ENCODE data around the gene DENND4C. TPM values are rescaled to one million over a fixed set of nuclear protein-coding genes. Genes with fewer than 3 reads are reported as not detected.

DENND4C gene
- total and polyA plus RNA-seq, 7 donors = 11.3 to 109 (median 75.6) TPM

- H3K4me1 ChIP-seq = peaks cover 0 to 15% (median 3%) of the 10 kb centered on the region in 4 donors
- 97 to 98% methylated on average over 1 of the region's 1 CpG for WGBS, 2 donors
- no peak overlapping the region for H3K27ac ChIP-seq
- no peak for DNase-seq
- no peaks in the 10 kb centered on the region for H3K27me3 ChIP-seq
- H3K4me3 ChIP-seq = no peak overlapping the region
- no peaks in the 10 kb centered on the region for H3K9me3 ChIP-seq
- TF ChIP-seq POLR2AphosphoS5 (IDR thresholded peaks at IDR 0.05) = no peak
- TF ChIP-seq POLR2A (IDR thresholded peaks at IDR 0.05) = no peak
- TF ChIP-seq EP300 (IDR thresholded peaks at IDR 0.05) = no peak
- TF ChIP-seq CTCF (IDR thresholded peaks at IDR 0.05) = no peak
- H3K36me3 ChIP-seq = no peaks in the 10 kb centered on the region
- intact Hi-C loops (cut with DNase I) = no loop called here
These were observed 40.0 kb downstream of the DENND4C start for GRCh38 chr9:19270421-19270949.

GRCh38 chr9:19271081-19271480 is 40.6 kb downstream of the DENND4C start:
- H3K4me1 ChIP-seq = peaks cover 0 to 15% (median 3%) of the 10 kb centered on the region in 4 donors
- peaks cover 0 to under 1% (median 0%) of the 10 kb centered on the region in 4 donors for H3K36me3 ChIP-seq
- H3K27ac ChIP-seq = no peak overlapping the region
- WGBS, 2 donors = 96 to 98% methylated on average over 4 of the region's 4 CpGs
- DNase-seq = no peak
- no peaks in the 10 kb centered on the region for H3K9me3 ChIP-seq
- TF ChIP-seq EP300 (IDR thresholded peaks at IDR 0.05) (no peak), POLR2AphosphoS5 (IDR thresholded peaks at IDR 0.05) (no peak), CTCF (IDR thresholded peaks at IDR 0.05) (no peak), POLR2A (IDR thresholded peaks at IDR 0.05) (no peak)
- H3K27me3 ChIP-seq = no peaks in the 10 kb centered on the region
- intact Hi-C loops (cut with DNase I) = no loop called here
- no peak overlapping the region for H3K4me3 ChIP-seq

- no peaks in the 10 kb centered on the region for H3K9me3 ChIP-seq
- H3K4me3 ChIP-seq = no peak overlapping the region
- DNase-seq = no peak
- no peak overlapping the region for H3K27ac ChIP-seq
- TF ChIP-seq EP300 (IDR thresholded peaks at IDR 0.05) = no peak
- no peak for TF ChIP-seq POLR2AphosphoS5 (IDR thresholded peaks at IDR 0.05)
- no peak for TF ChIP-seq CTCF (IDR thresholded peaks at IDR 0.05)
- no peak for TF ChIP-seq POLR2A (IDR thresholded peaks at IDR 0.05)
- H3K4me1 ChIP-seq = peaks cover 0 to 30% (median 15%) of the 10 kb centered on the region in 4 donors
- no peaks in the 10 kb centered on the region for H3K36me3 ChIP-seq
- intact Hi-C loops (cut with DNase I) = no loop called here
- H3K27me3 ChIP-seq = no peaks in the 10 kb centered on the region
These were observed 51.3 kb downstream of the DENND4C start for GRCh38 chr9:19281801-19282200.

GRCh38 chr9:19283072-19283710 is 52.7 kb downstream of the DENND4C start:
- intact Hi-C loops (cut with DNase I) = no loop called here
- Histone ChIP-seq H3K4me3 (no peak overlapping the region), H3K27ac (no peak overlapping the region), H3K9me3 (no peaks in the 10 kb centered on the region), H3K4me1 (peaks cover 0 to 26% (median 17%) of the 10 kb centered on the region in 4 donors), H3K36me3 (peaks cover 0 to 5% (median 0%) of the 10 kb centered on the region in 4 donors), H3K27me3 (no peaks in the 10 kb centered on the region)
- 82 to 98% methylated on average over 5 of the region's 5 CpGs for WGBS, 2 donors
- TF ChIP-seq CTCF (IDR thresholded peaks at IDR 0.05) (no peak), POLR2AphosphoS5 (IDR thresholded peaks at IDR 0.05) (no peak), POLR2A (IDR thresholded peaks at IDR 0.05) (no peak), EP300 (IDR thresholded peaks at IDR 0.05) (no peak)
- DNase-seq = no peak

Data from sigmoid colon (tissue), 7 donors.